Measurements from ENCODE around the gene WNT7B. TPM values are rescaled to one million over a fixed set of nuclear protein-coding genes. Genes with fewer than 3 reads are reported as not detected.

Gene WNT7B
- total RNA-seq, 1 experiment from 2014 or later = 18.9 TPM

DNA sequence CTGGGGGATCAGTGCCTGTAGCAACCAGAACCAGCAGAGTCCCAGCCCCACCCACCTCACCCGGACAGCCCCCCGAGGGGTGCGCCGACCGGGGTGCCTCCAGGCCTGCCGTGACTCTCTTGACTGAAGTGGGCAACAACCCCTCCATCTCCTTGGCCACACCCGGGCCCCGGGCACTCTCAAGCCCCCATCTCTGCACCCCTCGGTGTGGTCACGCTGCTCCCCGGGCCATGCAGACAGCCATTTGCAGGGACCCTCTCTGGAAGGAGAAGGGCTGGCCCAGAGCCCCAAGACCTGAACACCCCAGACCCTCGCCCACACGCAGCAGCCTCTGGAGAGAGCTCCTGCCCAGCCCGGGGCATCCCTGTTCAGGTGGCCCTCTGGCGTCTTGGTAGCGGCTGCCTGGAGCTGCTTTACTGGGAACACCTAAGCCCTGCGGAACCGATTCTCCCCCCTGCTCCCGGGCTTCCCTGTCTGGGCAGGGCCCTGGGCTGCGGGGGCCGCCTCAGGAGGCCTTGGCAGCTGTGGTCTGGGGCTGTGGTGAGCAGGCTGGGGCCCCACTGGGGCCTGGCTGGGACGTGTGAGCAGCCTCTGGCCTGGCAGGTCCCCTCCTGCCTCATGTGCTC is 84.9 kb downstream of the WNT7B start:
- no peak for DNase-seq (ENCODE audit: low read depth)

GRCh38 chr22:45891471-45891995 is 85.4 kb downstream of the WNT7B start:
- no peak for DNase-seq (ENCODE audit: low read depth)

- no peak for DNase-seq (ENCODE audit: low read depth)
These were observed 85.9 kb downstream of the WNT7B start for GRCh38 chr22:45891021-45891421.

DNA sequence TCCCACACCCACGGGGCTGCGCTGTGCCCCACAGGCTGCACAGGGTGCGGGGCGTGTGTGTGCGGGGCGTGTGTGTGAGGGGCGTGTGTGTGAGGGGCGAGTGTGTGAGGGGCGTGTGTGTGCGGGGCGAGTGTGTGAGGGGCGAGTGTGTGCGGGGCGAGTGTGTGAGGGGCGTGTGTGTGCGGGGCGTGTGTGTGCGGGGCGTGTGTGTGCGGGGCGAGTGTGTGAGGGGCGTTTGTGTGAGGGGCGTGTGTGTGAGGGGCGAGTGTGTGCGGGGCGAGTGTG is 86.7 kb downstream of the WNT7B start:
- DNase-seq (ENCODE audit: low read depth) = no peak

DNA sequence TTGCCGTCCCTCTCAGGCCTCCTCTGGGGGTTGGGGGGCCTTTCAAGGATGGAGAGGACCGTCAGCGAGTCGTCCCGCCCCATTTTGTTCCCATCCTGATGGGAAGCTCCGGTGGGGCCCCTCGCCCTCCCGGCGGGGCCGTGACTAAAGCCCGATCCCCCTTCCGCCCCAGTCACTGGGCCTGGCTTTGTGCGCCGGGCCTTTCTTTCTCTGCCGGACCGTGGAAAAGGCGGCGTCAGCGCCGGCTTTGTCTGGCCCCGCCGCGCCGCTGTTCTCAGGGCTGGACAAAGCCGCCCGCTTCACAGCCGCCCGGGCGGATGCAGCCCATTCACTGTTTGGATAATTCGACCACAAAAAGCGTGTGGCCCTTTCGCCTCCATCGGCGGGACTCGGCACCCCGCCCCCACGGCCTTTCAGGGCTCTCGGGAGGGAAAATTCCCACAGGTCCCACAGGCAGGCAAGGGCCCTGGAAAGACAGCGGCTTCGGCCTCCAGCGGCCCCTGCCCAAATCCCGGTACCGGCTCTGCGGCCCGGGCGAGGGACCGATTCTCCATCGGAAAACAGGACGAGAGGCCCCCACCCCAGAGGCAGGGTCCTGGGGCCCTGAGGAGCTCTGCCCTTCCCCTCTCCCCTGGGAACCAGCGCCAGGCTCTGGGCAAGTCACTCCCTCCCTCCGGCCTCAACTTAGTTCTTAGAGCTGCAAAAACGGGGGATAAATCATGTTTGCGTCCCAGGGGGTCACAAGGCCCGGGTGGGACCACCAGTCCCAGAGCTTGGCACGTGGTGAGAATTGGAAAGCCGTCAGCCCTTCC is 87.2 kb downstream of the WNT7B start:
- DNase-seq (ENCODE audit: low read depth) = no peak

DNA sequence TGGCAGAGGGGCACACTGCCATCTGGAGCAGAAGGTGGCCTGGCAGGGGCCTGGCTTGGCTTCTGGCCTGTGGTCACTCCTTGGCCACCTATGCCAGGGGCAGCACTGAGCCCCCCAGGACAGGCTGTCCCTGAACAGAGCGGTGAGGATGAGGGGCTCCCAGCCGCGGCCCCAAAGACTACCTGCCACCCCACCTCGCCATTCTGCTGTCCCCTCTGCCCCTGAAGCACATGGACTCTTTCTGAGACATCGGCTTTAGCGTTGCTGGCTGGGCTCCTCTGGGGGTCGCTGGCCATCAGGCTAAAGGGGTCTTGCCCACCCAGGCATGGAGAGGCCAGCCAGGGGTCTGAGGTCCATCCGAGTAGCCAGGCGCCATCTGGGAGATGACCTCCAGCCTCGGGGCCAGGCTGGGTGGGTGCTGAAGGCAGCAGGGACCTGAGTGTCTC is 87.8 kb downstream of the WNT7B start:
- no peak for DNase-seq (ENCODE audit: low read depth)

DNA sequence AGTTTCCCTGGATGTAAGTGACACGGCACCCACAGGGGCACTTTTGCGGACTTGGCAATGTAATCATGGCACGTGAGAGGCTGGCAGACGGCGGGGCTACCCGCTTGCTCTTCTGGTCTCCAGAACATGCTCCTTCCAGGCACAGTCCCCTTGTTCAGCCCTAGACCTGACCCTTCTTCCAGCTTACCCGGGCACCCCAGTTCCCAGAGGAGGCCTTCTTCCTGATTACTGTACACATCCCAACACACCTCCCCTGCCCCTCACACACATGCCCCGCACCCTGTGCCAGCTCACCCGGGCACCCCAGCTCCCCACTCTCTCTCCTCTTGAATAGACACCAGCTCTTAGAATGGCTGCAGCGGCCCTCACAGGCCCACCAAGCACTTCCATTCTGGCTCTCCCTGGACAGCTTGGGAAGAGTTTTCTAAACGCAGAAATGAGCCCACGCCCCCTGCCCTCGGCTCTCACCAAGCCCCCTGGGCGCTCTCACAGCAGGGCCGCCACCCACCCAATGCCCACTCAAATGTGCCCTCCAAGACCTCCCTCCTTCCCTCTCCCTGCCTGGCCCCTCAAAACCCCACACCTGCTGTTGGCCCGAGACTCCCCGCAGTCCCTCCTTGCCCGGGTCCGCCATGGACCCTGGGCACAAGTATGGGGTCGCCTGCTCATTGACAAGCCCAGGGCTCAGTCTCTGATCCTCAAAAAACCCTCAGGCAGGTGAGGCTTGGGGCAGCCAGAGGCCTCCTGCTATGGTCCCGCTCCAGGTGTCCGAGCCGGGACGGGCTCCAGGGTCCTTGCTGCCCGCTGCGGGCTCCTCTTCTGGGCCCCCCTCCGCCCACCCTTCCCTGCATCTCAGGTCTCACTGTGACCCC is 88.5 kb downstream of the WNT7B start:
- no peak for DNase-seq (ENCODE audit: low read depth)

GRCh38 chr22:45887202-45888131 is 89.5 kb downstream of the WNT7B start:
- no peak for DNase-seq (ENCODE audit: low read depth)

DNA sequence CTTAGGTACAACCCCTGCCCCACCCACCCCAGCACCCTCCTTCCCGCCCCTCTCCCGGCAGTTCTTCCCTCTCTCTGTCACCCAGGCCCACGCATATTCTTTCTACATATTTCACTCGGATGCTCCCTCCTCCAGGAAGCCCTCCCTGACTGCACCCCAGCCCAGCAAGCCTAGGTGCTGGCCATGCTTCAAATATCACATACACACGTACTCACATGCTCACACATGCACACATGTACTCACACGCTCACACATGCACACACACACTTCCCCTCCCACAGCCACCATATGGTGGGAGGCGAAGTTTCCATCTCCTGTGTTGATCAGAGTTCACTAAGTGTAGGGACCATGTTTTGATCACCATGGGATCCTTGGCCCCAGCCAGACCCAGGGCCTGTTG is 90.4 kb downstream of the WNT7B start:
- no peak for DNase-seq (ENCODE audit: low read depth)

DNA sequence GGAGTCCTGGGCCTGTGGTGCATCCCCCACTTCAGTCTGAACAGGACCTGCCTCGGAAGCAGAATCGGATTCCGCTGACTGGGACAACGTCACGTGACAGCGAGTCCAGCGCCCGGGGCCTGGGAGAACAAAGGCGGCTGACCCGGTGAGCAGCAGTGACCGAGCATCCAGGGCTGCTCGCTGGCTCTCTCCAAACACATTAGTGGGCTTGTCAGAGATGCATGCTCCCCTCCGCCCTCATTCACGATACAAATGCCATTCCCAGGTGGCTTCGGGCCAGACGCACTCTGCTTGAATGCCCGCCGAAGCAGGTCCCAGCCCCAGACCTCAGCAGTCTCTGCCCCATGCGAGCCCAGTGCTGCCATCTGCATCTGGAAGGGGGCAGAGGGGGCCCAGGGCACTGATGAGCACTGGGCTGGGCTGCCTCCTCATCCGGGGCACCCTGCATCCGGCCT is 91.0 kb downstream of the WNT7B start:
- no peak for DNase-seq (ENCODE audit: low read depth)

- DNase-seq (ENCODE audit: low read depth) = no peak
These were observed 91.7 kb downstream of the WNT7B start for GRCh38 chr22:45885171-45885840.

- DNase-seq (ENCODE audit: low read depth) = no peak
These were observed 92.5 kb downstream of the WNT7B start for GRCh38 chr22:45884201-45885062.

DNA sequence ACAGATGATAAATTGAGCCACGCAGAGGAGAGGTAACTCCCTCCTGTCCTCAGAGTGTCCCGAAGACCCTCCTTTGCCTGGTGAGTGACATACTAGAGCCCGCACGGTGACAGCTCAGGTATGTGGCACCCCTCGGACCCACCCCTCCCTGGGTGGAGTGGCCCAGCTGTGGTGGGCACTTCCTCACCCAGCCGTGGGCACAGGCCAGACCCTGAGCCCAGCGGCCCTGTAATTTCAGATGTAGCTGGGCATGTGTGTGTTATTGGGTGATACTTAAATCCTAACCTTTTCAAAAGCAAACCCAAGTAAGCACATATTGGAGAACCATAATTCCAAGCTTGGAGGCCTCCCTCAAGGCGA is 93.2 kb downstream of the WNT7B start:
- no peak for DNase-seq (ENCODE audit: low read depth)

DNA sequence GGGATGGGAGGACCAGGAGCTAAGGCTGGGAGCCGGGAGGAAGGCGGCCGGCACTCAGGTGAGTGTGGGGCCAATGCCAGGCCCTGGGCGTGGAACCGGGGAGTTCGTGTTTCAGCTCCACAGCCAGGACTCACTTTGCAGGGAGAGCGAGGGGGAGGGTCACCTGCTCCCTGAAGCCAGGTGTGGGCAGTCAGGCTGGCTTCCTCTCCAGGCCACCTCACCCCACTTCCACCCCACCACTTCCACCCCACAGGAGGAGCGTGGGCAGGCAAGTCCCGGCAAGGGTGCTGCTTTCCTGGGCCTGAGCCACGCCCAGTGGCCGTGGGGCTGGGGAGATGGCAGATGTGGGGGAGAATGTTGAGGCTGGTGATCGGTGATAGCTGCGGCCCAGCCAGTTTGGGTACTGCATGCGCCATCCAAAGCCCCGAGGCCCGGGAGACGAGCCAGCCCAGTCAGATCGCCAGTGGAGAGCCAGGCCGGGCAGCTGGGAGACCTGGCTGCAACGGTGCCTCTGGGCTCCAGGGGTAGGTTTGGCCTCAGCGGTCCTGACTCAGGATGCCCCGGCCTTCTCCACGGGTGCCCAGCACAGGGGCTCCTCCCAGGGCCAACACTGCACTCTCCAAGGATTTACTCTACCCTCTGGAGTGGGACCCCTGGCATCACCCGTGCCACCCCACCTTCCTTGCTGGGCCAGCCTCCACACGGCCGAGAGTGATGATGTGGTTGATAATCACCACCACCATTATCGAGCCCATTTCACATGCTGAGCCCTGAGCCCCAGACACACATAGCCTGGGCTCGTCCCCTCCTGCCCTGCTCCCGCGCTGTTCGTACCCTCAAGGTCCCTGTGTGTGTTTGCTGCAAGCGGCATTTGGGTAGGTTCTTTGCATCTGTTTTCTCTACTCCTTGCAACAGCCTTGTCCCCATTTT is 93.8 kb downstream of the WNT7B start:
- DNase-seq (ENCODE audit: low read depth) = no peak

DNA sequence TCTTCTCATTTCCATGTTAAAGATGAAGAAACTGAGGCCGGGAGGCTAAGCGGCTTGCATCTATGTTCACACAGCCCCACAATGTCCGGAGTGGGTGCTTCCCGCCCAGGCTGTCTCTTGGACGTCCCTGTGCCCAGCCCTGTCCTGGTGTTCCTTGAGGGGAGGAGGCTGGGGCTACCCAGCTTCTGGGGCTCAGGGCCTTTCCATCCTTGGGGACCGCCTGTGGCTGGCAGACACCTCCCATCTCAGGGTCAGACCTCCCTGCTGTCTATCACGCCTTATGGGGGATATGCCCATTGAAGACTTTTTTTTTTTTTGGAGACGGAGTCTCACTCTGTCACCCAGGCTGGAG is 95.5 kb downstream of the WNT7B start:
- DNase-seq (ENCODE audit: low read depth) = no peak

GRCh38 chr22:45880716-45881523 is 96.0 kb downstream of the WNT7B start:
- DNase-seq (ENCODE audit: low read depth) = no peak

DNA sequence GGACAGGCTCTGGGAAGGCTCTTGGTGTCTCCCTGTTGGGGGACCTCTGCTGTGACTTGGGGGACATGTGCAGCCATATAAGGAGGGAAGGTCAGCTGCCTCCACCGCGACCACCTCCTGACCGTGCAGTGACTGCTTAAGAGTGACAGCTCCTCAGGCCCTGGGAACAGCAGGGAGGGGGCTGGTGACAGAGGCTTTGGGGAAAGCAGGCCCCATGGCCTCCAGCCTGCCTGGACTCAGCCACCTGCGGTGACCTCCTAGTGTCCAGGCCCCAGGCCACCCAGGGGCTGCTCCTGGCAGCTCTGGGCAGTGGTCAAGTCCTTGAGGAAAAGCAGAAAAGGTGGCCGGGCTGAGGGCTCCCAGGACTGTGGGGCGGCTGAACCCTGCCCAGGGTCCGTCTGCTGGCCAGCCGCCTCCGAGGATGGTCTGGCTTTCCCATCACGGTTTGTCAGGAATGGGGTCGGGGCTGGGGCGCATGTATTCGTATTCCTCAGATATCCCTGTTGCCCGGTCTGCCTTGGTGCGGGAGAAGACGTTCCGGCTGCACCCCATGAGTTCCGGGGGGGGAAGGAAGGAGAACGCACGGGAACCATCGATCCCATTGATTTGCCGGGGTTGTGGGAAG is 96.8 kb downstream of the WNT7B start:
- DNase-seq (ENCODE audit: low read depth) = no peak
